ENCODE measurements around the gene MLEC. TPM values are rescaled to one million over a fixed set of nuclear protein-coding genes. Genes with fewer than 3 reads are reported as not detected.

The MLEC gene
- total RNA-seq, 1 experiment from 2014 or later = 181 TPM

DNA sequence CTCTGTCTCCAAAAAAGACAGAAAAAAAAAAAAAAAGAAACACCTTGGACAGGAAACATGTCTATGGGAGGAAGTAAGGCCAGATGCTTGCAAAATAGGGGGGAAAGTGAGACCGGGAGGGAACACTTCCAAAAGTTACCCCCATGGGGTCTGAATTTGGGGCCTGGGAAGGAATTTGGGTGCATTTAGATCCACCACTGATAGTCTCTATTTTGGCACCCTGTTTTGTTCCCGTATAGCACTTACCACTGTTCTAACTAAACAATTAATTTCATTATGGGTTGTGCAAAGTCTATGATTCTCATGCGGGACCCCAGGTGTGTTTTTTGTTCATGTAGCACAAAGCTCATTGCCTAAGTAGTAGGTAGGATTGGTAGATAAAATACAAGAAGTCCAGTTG is 1.4 kb upstream of the MLEC start:
- no peak overlapping the region for H2BK120ac ChIP-seq (ENCODE audit: low read depth, low read length, poor library complexity, severe bottlenecking)
- Mint-ChIP-seq H3K36me3 (ENCODE audit: insufficient read depth in 1 of 3, low read depth in 3 of 3) (no peaks in the 10 kb centered on the region), H3K9me3 (no peaks in the 10 kb centered on the region), H3K4me1 (peaks cover 25 to 27% of the 10 kb centered on the region in 2 experiments), H3K27ac (0 out of 7 replicates have a peak overlapping the region, but pooled peaks of 1 of the 3 experiments have one; percentile 79), H3K4me3 (peak overlapping the region; percentile 89 to 94), H3K27me3 (ENCODE audit: low read depth) (no peaks in the 10 kb centered on the region; the same call in 1 of the 2 replicates)
- H3K79me2 ChIP-seq (ENCODE audit: insufficient read depth, low read length) = peaks cover 28% of the 10 kb centered on the region
- no peak overlapping the region for H4K8ac ChIP-seq (replicated peaks; ENCODE audit: insufficient read length, low read depth, low read length)
- H3K4me1 ChIP-seq (ENCODE audit: insufficient read depth, low read length) = peaks cover 2% of the 10 kb centered on the region; the same call in 1 of the 2 replicates
- no peak overlapping the region for H3K27ac ChIP-seq (ENCODE audit: insufficient read length, low read depth, low read length)
- H4K91ac ChIP-seq (ENCODE audit: insufficient read length, low read depth, low read length) = no peak overlapping the region
- H2AK5ac ChIP-seq (ENCODE audit: insufficient read length, low read length) = no peak overlapping the region
- H2BK15ac ChIP-seq (ENCODE audit: low read depth, low read length) = no peak overlapping the region
- H3K9ac ChIP-seq (ENCODE audit: extremely low read depth, insufficient read length, low read length) = no peak overlapping the region
- H3K14ac ChIP-seq (ENCODE audit: insufficient read depth, low read length) = no peak overlapping the region
- no peak overlapping the region for H2BK5ac ChIP-seq (ENCODE audit: insufficient read length, low read length)
- no peak overlapping the region for H3K23ac ChIP-seq (ENCODE audit: insufficient read length, low read depth, low read length)
- no peak overlapping the region for H2AFZ ChIP-seq (ENCODE audit: low read length)
- H3K56ac ChIP-seq (ENCODE audit: insufficient read length, low read depth, low read length) = no peak overlapping the region
- H2BK12ac ChIP-seq (ENCODE audit: insufficient read length, low read depth, low read length) = no peak overlapping the region
- no CpG with 5 or more reads among the region's 3 CpGs for WGBS (ENCODE audit: extremely low coverage, insufficient read length, low lambda C conversion rate)
- no peak overlapping the region for H4K5ac ChIP-seq (ENCODE audit: insufficient read length, low read depth, low read length)
- H2BK20ac ChIP-seq (ENCODE audit: low read depth, low read length, poor library complexity, severe bottlenecking) = no peak overlapping the region
- H3T11ph ChIP-seq (ENCODE audit: low read length) = no peak overlapping the region
- H3K79me1 ChIP-seq (ENCODE audit: insufficient read depth, low read depth, low read length, poor library complexity, severe bottlenecking) = no peaks in the 10 kb centered on the region
- H3K4me2 ChIP-seq (ENCODE audit: insufficient read depth, insufficient read length, low read length) = no peak overlapping the region
- no peaks in the 10 kb centered on the region for H4K20me1 ChIP-seq (ENCODE audit: control insufficient read depth, insufficient read depth, insufficient read length)
- no peaks in the 10 kb centered on the region for H3K27me3 ChIP-seq (ENCODE audit: insufficient read depth, low read length)
- no peak overlapping the region for H3K18ac ChIP-seq (ENCODE audit: insufficient read length, low read depth, low read length)
- no peak overlapping the region for H3K4ac ChIP-seq (ENCODE audit: low read depth, low read length)
- H3K23me2 ChIP-seq (ENCODE audit: insufficient read length, low read depth, low read length, poor library complexity, severe bottlenecking) = peaks cover 14% of the 10 kb centered on the region
- no peaks in the 10 kb centered on the region for H3K9me3 ChIP-seq (ENCODE audit: control insufficient read depth, low read depth, low read length)
- DNase-seq = no peak
- TF ChIP-seq, protein P1, sequence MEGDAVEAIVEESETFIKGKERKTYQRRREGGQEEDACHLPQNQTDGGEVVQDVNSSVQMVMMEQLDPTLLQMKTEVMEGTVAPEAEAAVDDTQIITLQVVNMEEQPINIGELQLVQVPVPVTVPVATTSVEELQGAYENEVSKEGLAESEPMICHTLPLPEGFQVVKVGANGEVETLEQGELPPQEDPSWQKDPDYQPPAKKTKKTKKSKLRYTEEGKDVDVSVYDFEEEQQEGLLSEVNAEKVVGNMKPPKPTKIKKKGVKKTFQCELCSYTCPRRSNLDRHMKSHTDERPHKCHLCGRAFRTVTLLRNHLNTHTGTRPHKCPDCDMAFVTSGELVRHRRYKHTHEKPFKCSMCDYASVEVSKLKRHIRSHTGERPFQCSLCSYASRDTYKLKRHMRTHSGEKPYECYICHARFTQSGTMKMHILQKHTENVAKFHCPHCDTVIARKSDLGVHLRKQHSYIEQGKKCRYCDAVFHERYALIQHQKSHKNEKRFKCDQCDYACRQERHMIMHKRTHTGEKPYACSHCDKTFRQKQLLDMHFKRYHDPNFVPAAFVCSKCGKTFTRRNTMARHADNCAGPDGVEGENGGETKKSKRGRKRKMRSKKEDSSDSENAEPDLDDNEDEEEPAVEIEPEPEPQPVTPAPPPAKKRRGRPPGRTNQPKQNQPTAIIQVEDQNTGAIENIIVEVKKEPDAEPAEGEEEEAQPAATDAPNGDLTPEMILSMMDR (conservative IDR thresholded peaks at IDR 0.05) = no peak
